ENCODE results near the gene USP54. TPM values are rescaled to one million over a fixed set of nuclear protein-coding genes. Genes with fewer than 3 reads are reported as not detected.

Gene USP54
- total and polyA plus RNA-seq, 4 donors, result 1.3 to 10.4 (median 6.3) TPM

- 91% methylated on average over 1 of the region's 1 CpG for WGBS
- Histone ChIP-seq H3K27me3 (ENCODE audit: control insufficient read depth in 4 of 4, insufficient read depth in 4 of 4, low read length in 3 of 4) (no peaks in the 10 kb centered on the region), H3K4me3 (ENCODE audit: low read depth in 1 of 3, low read length in 3 of 3) (no peak overlapping the region), H3K4me1 (ENCODE audit: control insufficient read depth in 4 of 4, insufficient read depth in 4 of 4, low read length in 3 of 4) (no peaks in the 10 kb centered on the region), H3K27ac (ENCODE audit: low read depth in 1 of 2, low read length in 2 of 2) (no peak overlapping the region), H3K36me3 (ENCODE audit: control insufficient read depth in 4 of 4, insufficient read depth in 3 of 4, low read depth in 1 of 4, low read length in 3 of 4) (no peaks in the 10 kb centered on the region), H3K9me3 (ENCODE audit: control insufficient read depth in 4 of 4, low read length in 3 of 4) (no peaks in the 10 kb centered on the region), H3K9ac (ENCODE audit: low read depth in 1 of 2, low read length in 2 of 2) (no peak overlapping the region)
- no peak for DNase-seq (ENCODE audit: low spot score)
- TF ChIP-seq FOXA2 (IDR thresholded peaks at IDR 0.05), result no peak
- TF ChIP-seq ATF3 (IDR thresholded peaks at IDR 0.05), result no peak
- no peak for TF ChIP-seq MAX (IDR thresholded peaks at IDR 0.05)
These were observed 39.6 kb downstream of the USP54 start for GRCh38 chr10:73551515-73551914.

- 96% methylated on average over 2 of the region's 2 CpGs for WGBS
- DNase-seq (ENCODE audit: low spot score), result no peak
- Histone ChIP-seq H3K9ac (ENCODE audit: low read depth in 1 of 2, low read length in 2 of 2) (no peak overlapping the region), H3K4me1 (ENCODE audit: control insufficient read depth in 4 of 4, insufficient read depth in 4 of 4, low read length in 3 of 4) (no peaks in the 10 kb centered on the region), H3K36me3 (ENCODE audit: control insufficient read depth in 4 of 4, insufficient read depth in 3 of 4, low read depth in 1 of 4, low read length in 3 of 4) (no peaks in the 10 kb centered on the region), H3K27me3 (ENCODE audit: control insufficient read depth in 4 of 4, insufficient read depth in 4 of 4, low read length in 3 of 4) (no peaks in the 10 kb centered on the region), H3K27ac (ENCODE audit: low read depth in 1 of 2, low read length in 2 of 2) (no peak overlapping the region), H3K4me3 (ENCODE audit: low read depth in 1 of 3, low read length in 3 of 3) (no peak overlapping the region), H3K9me3 (ENCODE audit: control insufficient read depth in 4 of 4, low read length in 3 of 4) (no peaks in the 10 kb centered on the region)
- TF ChIP-seq HNF4A (conservative IDR thresholded peaks at IDR 0.05) (no peak), SP1 (IDR thresholded peaks at IDR 0.05) (no peak), MAX (IDR thresholded peaks at IDR 0.05) (no peak), NR2F2 (IDR thresholded peaks at IDR 0.05) (no peak), HNF4G (IDR thresholded peaks at IDR 0.05) (no peak), TAF1 (conservative IDR thresholded peaks at IDR 0.05) (no peak), REST (IDR thresholded peaks at IDR 0.05) (no peak), YY1 (IDR thresholded peaks at IDR 0.05) (no peak), ZBTB33 (IDR thresholded peaks at IDR 0.05) (no peak), GABPA (IDR thresholded peaks at IDR 0.05 in 1 of 2, conservative IDR thresholded peaks at IDR 0.05 in 1 of 2) (no peak), JUND (IDR thresholded peaks at IDR 0.05) (no peak), CTCF (IDR thresholded peaks at IDR 0.05; ENCODE audit: low read depth, low read length, missing input control) (no peak), RAD21 (IDR thresholded peaks at IDR 0.05) (no peak), RXRA (IDR thresholded peaks at IDR 0.05) (no peak)
These were observed 45.8 kb downstream of the USP54 start for GRCh38 chr10:73545357-73545756.

Measured in liver (tissue), 9 donors.